GM12878 (cell line): ENCODE measurements around the gene PEX11B. TPM values are rescaled to one million over a fixed set of nuclear protein-coding genes. Genes with fewer than 3 reads are reported as not detected.

Experiments
- ATAC-seq: fragments of 200-7000 bp; cut with Tn5 transposase; 3 replicates; pipeline ENCODE4 v1.9.1; 2020; ENCODE audit warnings: mild to moderate bottlenecking, moderate library complexity
- BruUV-seq: library from RNA; stranded (reverse); fragments of 400-500 nt; replicated peaks from 2 replicates; lab custom pipeline; 2021; lab: Mats Ljungman, UMichigan
- CTCF ChIA-PET: fragments of 300-600 bp; sonication (Branson Sonifier 250); formaldehyde crosslinking; extraction: SDS; loops from one replicate; lab custom pipeline; 2021; ENCODE audit warnings: inconsistent platforms; lab: Yijun Ruan, JAX
- POLR2A ChIA-PET: fragments of 350-600 bp; formaldehyde crosslinking; extraction: SDS; loops from one replicate; lab custom pipeline; 2021; ENCODE audit warnings: inconsistent platforms; lab: Charles Lee
- RAD21 ChIA-PET: fragments of 300-600 bp; sonication (Branson Sonifier 250); formaldehyde crosslinking; loops from one replicate; lab custom pipeline; 2023; ENCODE audit warnings: antibody characterized with exemption; ENCODE audit not compliant: unreplicated experiment; lab: Charles Lee
- SMC1A ChIA-PET: fragments of 300-600 bp; sonication (Branson Sonifier 250); formaldehyde crosslinking; loops from one replicate; lab custom pipeline; 2023; ENCODE audit not compliant: unreplicated experiment, uncharacterized antibody; lab: Charles Lee
- DNase-seq: peaks from one replicate; pipeline ENCODE4 v3.0.0-alpha.2; 2011; ENCODE audit warnings: low read depth, low spot score
- FAIRE-seq: peaks from 3 replicates; lab custom pipeline; 2011; peaks lifted over from hg19 to GRCh38; lab: Jason Lieb, UNC
- H2AFZ ChIP-seq: 2 replicates; pipeline ENCODE4 v1.6.0; 2011; ENCODE audit warnings: low read depth, low read length, control low read depth; ENCODE audit not compliant: control insufficient read depth
- H3K27ac ChIP-seq: 2 replicates; pipeline ENCODE4 v1.5.1; 2011; ENCODE audit warnings: control low read depth; ENCODE audit not compliant: control insufficient read depth, insufficient read depth
- H3K27me3 ChIP-seq, 2 experiments: replicated peaks in 1 of 2; 2 replicates each; pipeline versions ENCODE4 v1.6.0 to v1.6.1; 2011; ENCODE audit warnings: low read length in 1 of 2; ENCODE audit not compliant: control insufficient read depth in 2 of 2, insufficient read depth in 2 of 2
- H3K36me3 ChIP-seq, 2 experiments: 2 replicates each; pipeline ENCODE4 v1.5.1; 2011; ENCODE audit warnings: low read length in 1 of 2; ENCODE audit not compliant: control insufficient read depth in 2 of 2, insufficient read depth in 2 of 2
- H3K4me1 ChIP-seq: 2 replicates; pipeline ENCODE4 v1.6.1; 2011; ENCODE audit warnings: mild to moderate bottlenecking, low read length, moderate library complexity, mixed read lengths; ENCODE audit not compliant: control insufficient read depth, insufficient read depth
- H3K4me2 ChIP-seq: 2 replicates; pipeline ENCODE4 v1.6.0; 2011; ENCODE audit warnings: control low read depth; ENCODE audit not compliant: control insufficient read depth, insufficient read depth
- H3K4me3 ChIP-seq: fragments of 200-600 bp; sonication (generic); 2 replicates; pipeline ENCODE4 v1.5.1; 2016
- H3K79me2 ChIP-seq: 2 replicates; pipeline ENCODE4 v1.6.0; 2011; ENCODE audit warnings: low read length; ENCODE audit not compliant: control insufficient read depth, insufficient read depth
- H3K9ac ChIP-seq: 2 replicates; pipeline ENCODE4 v1.8.0; 2011; ENCODE audit warnings: low read length, control low read depth, mixed read lengths; ENCODE audit not compliant: control insufficient read depth, insufficient read depth
- H3K9me3 ChIP-seq: replicated peaks from 3 replicates; pipeline ENCODE4 v1.5.1; 2011; ENCODE audit warnings: mild to moderate bottlenecking, low read length; ENCODE audit not compliant: control insufficient read depth, insufficient read depth
- H4K20me1 ChIP-seq: 2 replicates; pipeline ENCODE4 v1.6.0; 2011; ENCODE audit not compliant: control insufficient read depth, insufficient read depth
- CHD1 ChIP-seq: IDR thresholded peaks from 2 replicates; pipeline ENCODE4 v1.6.1; 2012; ENCODE audit warnings: low read depth, low read length, improper control_type of control experiment
- CREB1 ChIP-seq: IDR thresholded peaks from 2 replicates; pipeline ENCODE4 v1.6.1; 2012; ENCODE audit warnings: low read depth, mild to moderate bottlenecking, inconsistent platforms
- GATAD2B ChIP-seq: fragments of 450-650 bp; conservative IDR thresholded peaks from 2 replicates; pipeline ENCODE4 v1.6.1; 2017; ENCODE audit warnings: low read depth, mild to moderate bottlenecking, moderate library complexity
- IKZF1 ChIP-seq: fragments of 450-650 bp; conservative IDR thresholded peaks from 2 replicates; pipeline ENCODE4 v1.6.1; 2017; ENCODE audit warnings: antibody characterized with exemption, mild to moderate bottlenecking
- MEF2B ChIP-seq: fragments of 450-650 bp; IDR thresholded peaks from 2 replicates; pipeline ENCODE4 v1.6.1; 2018; ENCODE audit warnings: mild to moderate bottlenecking, moderate library complexity; ENCODE audit not compliant: partially characterized antibody, poor library complexity, severe bottlenecking
- MTA3 ChIP-seq: IDR thresholded peaks from 2 replicates; pipeline ENCODE4 v1.6.1; 2012; ENCODE audit warnings: low read length, inconsistent platforms, borderline replicate concordance
- NFYA ChIP-seq: IDR thresholded peaks from 2 replicates; pipeline ENCODE4 v1.6.1; 2011; ENCODE audit warnings: low read depth, mild to moderate bottlenecking, low read length, improper control_type of control experiment, borderline replicate concordance
- POLR2AphosphoS5 ChIP-seq: IDR thresholded peaks from 2 replicates; pipeline ENCODE4 v1.6.1; 2011; ENCODE audit warnings: mild to moderate bottlenecking, low read length, inconsistent platforms
- SIX5 ChIP-seq: IDR thresholded peaks from 2 replicates; pipeline ENCODE4 v1.6.1; 2011; ENCODE audit warnings: mild to moderate bottlenecking, low read depth, low read length, moderate library complexity; ENCODE audit not compliant: severe bottlenecking
- YBX1 ChIP-seq: fragments of 450-650 bp; IDR thresholded peaks from 2 replicates; pipeline ENCODE4 v1.6.1; 2016; ENCODE audit warnings: antibody characterized with exemption
- ZBED1 ChIP-seq: IDR thresholded peaks from 2 replicates; pipeline ENCODE4 v1.6.1; 2016; ENCODE audit warnings: borderline replicate concordance
- WGBS: methylation state at CpG from one replicate; pipeline ENCODE4 v1.1.6; 2016; ENCODE audit warnings: low lambda C conversion rate; ENCODE audit not compliant: insufficient replicate concordance, insufficient coverage; ENCODE audit errors: missing lambda C conversion rate; 5-methylcytosine and 5-hydroxymethylcytosine counted together
- in situ Hi-C: fragments of 300-500 bp; cut with MboI; formaldehyde crosslinking; loops from 9 replicates; pipeline ENCODE4 v1.14.3; 2018; ENCODE audit warnings: mixed read lengths
- intact Hi-C: fragments of 100-400 bp; cut with micrococcal nuclease; formaldehyde crosslinking; loops from one replicate; pipeline ENCODE4 v1.14.2; 2022; ENCODE audit not compliant: unreplicated experiment
- polyA plus RNA-seq, 11 experiments: library from polyadenylated mRNA; depleted of rRNA in 4 of 11; unstranded in 6 of 11; stranded (reverse) in 5 of 11; fragments of >200 nt; fragmentation: Nextera tagmentation in 4 of 11; fragmentation: Illumina TruSeq in 1 of 11; extraction: Ambion mirVana in 4 of 11; extraction: Trizol in 1 of 11; gene quantifications; 1 replicate in 1 of 11; 2 replicates in 10 of 11; pipeline versions ENCODE4 v1.2.1 to v1.2.3, GENCODE V29; 2011 to 2016; ENCODE audit warnings: inconsistent platforms in 2 of 11, missing spikeins in 2 of 11, low read depth in 1 of 11
- total RNA-seq, 4 experiments: library from RNA; depleted of rRNA in 3 of 4; stranded (reverse); fragments of >200 nt in 3 of 4; fragmentation: Illumina TruSeq in 1 of 4; extraction: Trizol in 1 of 4; gene quantifications; 2 replicates each; pipeline versions ENCODE4 v1.2.1 to v1.2.3, GENCODE V29; 2013 to 2021
- TF ChIP-seq, protein P1 (sequence below): fragments of 450-650 bp; IDR thresholded peaks from 2 replicates; pipeline ENCODE4 v1.6.1; 2016; ENCODE audit warnings: mild to moderate bottlenecking
- TF ChIP-seq, protein P2 (sequence below): fragments of 450-650 bp; IDR thresholded peaks from 2 replicates; pipeline ENCODE4 v1.6.1; 2017; ENCODE audit warnings: mild to moderate bottlenecking, moderate library complexity
- TF ChIP-seq, protein P3 (sequence below): fragments of 450-650 bp; IDR thresholded peaks from 2 replicates; pipeline ENCODE4 v1.6.1; 2017; ENCODE audit warnings: antibody characterized with exemption, mild to moderate bottlenecking, moderate library complexity
- TF ChIP-seq, protein P4 (sequence below): IDR thresholded peaks from 2 replicates; pipeline ENCODE4 v1.6.1; 2011; ENCODE audit warnings: mild to moderate bottlenecking, low read depth, low read length, moderate library complexity; ENCODE audit not compliant: insufficient replicate concordance

PEX11B gene
- total and polyA plus RNA-seq, 10 of the 15 experiments (the other 5 are each of a cell fraction or from before 2014, with no cell fraction given) = 24.9 to 129 (median 40.7) TPM

DNA sequence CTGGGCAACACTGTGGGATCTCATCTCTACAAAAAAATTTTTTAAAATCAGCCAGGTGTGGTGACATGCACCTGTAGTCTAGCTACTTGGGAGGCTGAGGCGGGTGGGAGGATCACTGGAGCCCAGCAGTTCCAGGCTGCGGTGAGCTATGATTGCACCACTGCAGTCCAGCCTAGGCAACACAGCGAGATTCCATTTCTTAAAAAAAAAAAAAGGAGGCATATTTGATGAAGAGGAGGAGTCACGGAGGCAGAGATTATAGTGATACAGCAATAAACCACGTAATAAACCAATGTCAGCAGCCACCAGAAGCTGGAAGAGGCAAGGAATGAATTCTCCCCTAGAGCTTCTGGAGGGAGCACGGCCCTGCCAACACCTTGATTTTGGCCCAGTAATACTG is 35.3 kb upstream of the PEX11B start:
- in situ Hi-C loops (no loop called here), intact Hi-C loops (no loop called here)
- ChIA-PET RAD21 (interaction anchor here (0.6 to 2.7 kb wide), 2 partner anchors 10 to 12 kb away, joined by 3 to 12 read pairs; partner anchors contain the start of genes ANKRD34A and POLR3GL), CTCF (interaction anchor here (0.9 to 1.7 kb wide), 3 partner anchors 27 to 55 kb away, joined by 3 to 4 read pairs (median 4); partner anchors contain the start of gene RBM8A), SMC1A (interaction anchor here (0.6 to 2.8 kb wide), 3 partner anchors 10 to 27 kb away, joined by 3 to 15 read pairs (median 4); partner anchors contain the start of genes ANKRD34A, POLR3GL and RBM8A), POLR2A (interaction anchor here (2.8 to 5.8 kb wide), 3 partner anchors 10 to 27 kb away, joined by 10 to 58 read pairs (median 14); partner anchors contain the start of genes ANKRD34A, POLR3GL and RBM8A)
- no peak overlapping the region for H3K4me2 ChIP-seq
- peaks cover 21% of the 10 kb centered on the region for H3K79me2 ChIP-seq
- no peaks in the 10 kb centered on the region for H3K9me3 ChIP-seq
- H3K36me3 ChIP-seq = no peaks in the 10 kb centered on the region; a peak in 1 of 4 replicates
- TF ChIP-seq YBX1 = no peak
- no peak for TF ChIP-seq SIX5
- TF ChIP-seq, protein P1, sequence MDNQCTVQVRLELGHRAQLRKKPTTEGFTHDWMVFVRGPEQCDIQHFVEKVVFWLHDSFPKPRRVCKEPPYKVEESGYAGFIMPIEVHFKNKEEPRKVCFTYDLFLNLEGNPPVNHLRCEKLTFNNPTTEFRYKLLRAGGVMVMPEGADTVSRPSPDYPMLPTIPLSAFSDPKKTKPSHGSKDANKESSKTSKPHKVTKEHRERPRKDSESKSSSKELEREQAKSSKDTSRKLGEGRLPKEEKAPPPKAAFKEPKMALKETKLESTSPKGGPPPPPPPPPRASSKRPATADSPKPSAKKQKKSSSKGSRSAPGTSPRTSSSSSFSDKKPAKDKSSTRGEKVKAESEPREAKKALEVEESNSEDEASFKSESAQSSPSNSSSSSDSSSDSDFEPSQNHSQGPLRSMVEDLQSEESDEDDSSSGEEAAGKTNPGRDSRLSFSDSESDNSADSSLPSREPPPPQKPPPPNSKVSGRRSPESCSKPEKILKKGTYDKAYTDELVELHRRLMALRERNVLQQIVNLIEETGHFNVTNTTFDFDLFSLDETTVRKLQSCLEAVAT = no peak
- TF ChIP-seq, protein P2, sequence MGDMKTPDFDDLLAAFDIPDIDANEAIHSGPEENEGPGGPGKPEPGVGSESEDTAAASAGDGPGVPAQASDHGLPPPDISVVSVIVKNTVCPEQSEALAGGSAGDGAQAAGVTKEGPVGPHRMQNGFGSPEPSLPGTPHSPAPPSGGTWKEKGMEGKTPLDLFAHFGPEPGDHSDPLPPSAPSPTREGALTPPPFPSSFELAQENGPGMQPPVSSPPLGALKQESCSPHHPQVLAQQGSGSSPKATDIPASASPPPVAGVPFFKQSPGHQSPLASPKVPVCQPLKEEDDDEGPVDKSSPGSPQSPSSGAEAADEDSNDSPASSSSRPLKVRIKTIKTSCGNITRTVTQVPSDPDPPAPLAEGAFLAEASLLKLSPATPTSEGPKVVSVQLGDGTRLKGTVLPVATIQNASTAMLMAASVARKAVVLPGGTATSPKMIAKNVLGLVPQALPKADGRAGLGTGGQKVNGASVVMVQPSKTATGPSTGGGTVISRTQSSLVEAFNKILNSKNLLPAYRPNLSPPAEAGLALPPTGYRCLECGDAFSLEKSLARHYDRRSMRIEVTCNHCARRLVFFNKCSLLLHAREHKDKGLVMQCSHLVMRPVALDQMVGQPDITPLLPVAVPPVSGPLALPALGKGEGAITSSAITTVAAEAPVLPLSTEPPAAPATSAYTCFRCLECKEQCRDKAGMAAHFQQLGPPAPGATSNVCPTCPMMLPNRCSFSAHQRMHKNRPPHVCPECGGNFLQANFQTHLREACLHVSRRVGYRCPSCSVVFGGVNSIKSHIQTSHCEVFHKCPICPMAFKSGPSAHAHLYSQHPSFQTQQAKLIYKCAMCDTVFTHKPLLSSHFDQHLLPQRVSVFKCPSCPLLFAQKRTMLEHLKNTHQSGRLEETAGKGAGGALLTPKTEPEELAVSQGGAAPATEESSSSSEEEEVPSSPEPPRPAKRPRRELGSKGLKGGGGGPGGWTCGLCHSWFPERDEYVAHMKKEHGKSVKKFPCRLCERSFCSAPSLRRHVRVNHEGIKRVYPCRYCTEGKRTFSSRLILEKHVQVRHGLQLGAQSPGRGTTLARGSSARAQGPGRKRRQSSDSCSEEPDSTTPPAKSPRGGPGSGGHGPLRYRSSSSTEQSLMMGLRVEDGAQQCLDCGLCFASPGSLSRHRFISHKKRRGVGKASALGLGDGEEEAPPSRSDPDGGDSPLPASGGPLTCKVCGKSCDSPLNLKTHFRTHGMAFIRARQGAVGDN = no peak
- TF ChIP-seq IKZF1 = no peak
- no peak for TF ChIP-seq MTA3
- TF ChIP-seq NFYA = no peak
- TF ChIP-seq, protein P3, sequence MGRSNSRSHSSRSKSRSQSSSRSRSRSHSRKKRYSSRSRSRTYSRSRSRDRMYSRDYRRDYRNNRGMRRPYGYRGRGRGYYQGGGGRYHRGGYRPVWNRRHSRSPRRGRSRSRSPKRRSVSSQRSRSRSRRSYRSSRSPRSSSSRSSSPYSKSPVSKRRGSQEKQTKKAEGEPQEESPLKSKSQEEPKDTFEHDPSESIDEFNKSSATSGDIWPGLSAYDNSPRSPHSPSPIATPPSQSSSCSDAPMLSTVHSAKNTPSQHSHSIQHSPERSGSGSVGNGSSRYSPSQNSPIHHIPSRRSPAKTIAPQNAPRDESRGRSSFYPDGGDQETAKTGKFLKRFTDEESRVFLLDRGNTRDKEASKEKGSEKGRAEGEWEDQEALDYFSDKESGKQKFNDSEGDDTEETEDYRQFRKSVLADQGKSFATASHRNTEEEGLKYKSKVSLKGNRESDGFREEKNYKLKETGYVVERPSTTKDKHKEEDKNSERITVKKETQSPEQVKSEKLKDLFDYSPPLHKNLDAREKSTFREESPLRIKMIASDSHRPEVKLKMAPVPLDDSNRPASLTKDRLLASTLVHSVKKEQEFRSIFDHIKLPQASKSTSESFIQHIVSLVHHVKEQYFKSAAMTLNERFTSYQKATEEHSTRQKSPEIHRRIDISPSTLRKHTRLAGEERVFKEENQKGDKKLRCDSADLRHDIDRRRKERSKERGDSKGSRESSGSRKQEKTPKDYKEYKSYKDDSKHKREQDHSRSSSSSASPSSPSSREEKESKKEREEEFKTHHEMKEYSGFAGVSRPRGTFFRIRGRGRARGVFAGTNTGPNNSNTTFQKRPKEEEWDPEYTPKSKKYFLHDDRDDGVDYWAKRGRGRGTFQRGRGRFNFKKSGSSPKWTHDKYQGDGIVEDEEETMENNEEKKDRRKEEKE = no peak
- no peak for TF ChIP-seq MEF2B
- no peak for TF ChIP-seq CHD1
- TF ChIP-seq ZBED1 = no peak
- no peak for TF ChIP-seq CREB1
- no peak for TF ChIP-seq GATAD2B
- TF ChIP-seq POLR2AphosphoS5 = no peak
- TF ChIP-seq, protein P4, sequence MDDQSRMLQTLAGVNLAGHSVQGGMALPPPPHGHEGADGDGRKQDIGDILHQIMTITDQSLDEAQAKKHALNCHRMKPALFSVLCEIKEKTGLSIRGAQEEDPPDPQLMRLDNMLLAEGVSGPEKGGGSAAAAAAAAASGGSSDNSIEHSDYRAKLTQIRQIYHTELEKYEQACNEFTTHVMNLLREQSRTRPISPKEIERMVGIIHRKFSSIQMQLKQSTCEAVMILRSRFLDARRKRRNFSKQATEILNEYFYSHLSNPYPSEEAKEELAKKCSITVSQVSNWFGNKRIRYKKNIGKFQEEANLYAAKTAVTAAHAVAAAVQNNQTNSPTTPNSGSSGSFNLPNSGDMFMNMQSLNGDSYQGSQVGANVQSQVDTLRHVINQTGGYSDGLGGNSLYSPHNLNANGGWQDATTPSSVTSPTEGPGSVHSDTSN = no peak
- FAIRE-seq (no peak), DNase-seq (no peak), ATAC-seq (no peak)
- no peak overlapping the region for H3K9ac ChIP-seq
- H2AFZ ChIP-seq = no peak overlapping the region
- H3K27ac ChIP-seq = no peak overlapping the region
- H3K4me1 ChIP-seq = no peaks in the 10 kb centered on the region
- BruUV-seq = no TSS peak
- no peaks in the 10 kb centered on the region for H3K27me3 ChIP-seq
- no peaks in the 10 kb centered on the region for H4K20me1 ChIP-seq
- no peak overlapping the region for H3K4me3 ChIP-seq
- WGBS = 88% methylated on average over 6 of the region's 6 CpGs
